Endodermal cell (in vitro differentiated cells): ENCODE data around the gene CREB3L2. TPM values are rescaled to one million over a fixed set of nuclear protein-coding genes. Genes with fewer than 3 reads are reported as not detected.
"Not testable (repeated sequence)": the region's sequence is repeated elsewhere in the genome, so short reads cannot be mapped to it uniquely, and the experiment has no call there.

Experiments
- DNase-seq: peaks from one replicate; pipeline ENCODE4 v3.0.0-alpha.2; 2017
- H3K27ac ChIP-seq: 2 replicates; pipeline ENCODE4 v1.5.1; 2013; ENCODE audit warnings: mild to moderate bottlenecking, low read depth, low read length, moderate library complexity
- H3K27me3 ChIP-seq: 2 replicates; pipeline ENCODE4 v1.6.1; 2013; ENCODE audit warnings: mild to moderate bottlenecking, low read length, moderate library complexity; ENCODE audit not compliant: insufficient read depth, control insufficient read depth, poor library complexity, severe bottlenecking
- H3K36me3 ChIP-seq: 2 replicates; pipeline ENCODE4 v1.7.0; 2013; ENCODE audit warnings: mild to moderate bottlenecking, low read length, moderate library complexity; ENCODE audit not compliant: control insufficient read depth, insufficient read depth
- H3K4me1 ChIP-seq: one replicate; pipeline ENCODE4 v1.7.0; 2013; ENCODE audit warnings: low read length; ENCODE audit not compliant: control insufficient read depth, insufficient read depth
- H3K4me3 ChIP-seq: 2 replicates; pipeline ENCODE4 v1.5.1; 2013; ENCODE audit warnings: mild to moderate bottlenecking, low read length, moderate library complexity
- H3K9ac ChIP-seq: 2 replicates; pipeline ENCODE4 v1.6.1; 2013; ENCODE audit warnings: mild to moderate bottlenecking, low read length, moderate library complexity; ENCODE audit not compliant: poor library complexity, severe bottlenecking; ENCODE audit errors: extremely low read depth
- H3K9me3 ChIP-seq: 2 replicates; pipeline ENCODE4 v1.6.1; 2013; ENCODE audit warnings: mild to moderate bottlenecking, low read length, moderate library complexity; ENCODE audit not compliant: control insufficient read depth
- H3K27ac Mint-ChIP-seq: 2 replicates; pipeline ENCODE4 v1.8.0; 2020; ENCODE audit warnings: mixed read lengths
- H3K27me3 Mint-ChIP-seq: 2 replicates; pipeline ENCODE4 v1.8.0; 2021; ENCODE audit warnings: mild to moderate bottlenecking, mixed read lengths; ENCODE audit not compliant: insufficient read depth
- H3K36me3 Mint-ChIP-seq: 2 replicates; pipeline ENCODE4 v1.8.0; 2020; ENCODE audit warnings: low read depth, mixed read lengths
- H3K4me1 Mint-ChIP-seq: 2 replicates; pipeline ENCODE4 v1.8.0; 2020; ENCODE audit warnings: mixed read lengths
- H3K4me3 Mint-ChIP-seq: 2 replicates; pipeline ENCODE4 v1.8.0; 2020; ENCODE audit warnings: mild to moderate bottlenecking, moderate library complexity, mixed read lengths
- H3K9me3 Mint-ChIP-seq: 2 replicates; pipeline ENCODE4 v1.8.0; 2020; ENCODE audit warnings: mild to moderate bottlenecking, mixed read lengths
- CTCF ChIP-seq: fragments of 200-600 bp; sonication (generic); conservative IDR thresholded peaks from 2 replicates; pipeline ENCODE4 v1.5.0; 2021; ENCODE audit warnings: antibody characterized with exemption, mild to moderate bottlenecking
- whole genome bisulfite sequencing, 2 experiments: methylation state at CpG; one replicate each; pipeline versions ENCODE4 v1.1.5 to v1.1.7; 2013; ENCODE audit warnings: missing lambda C conversion rate in 2 of 2, mixed read lengths in 1 of 2; ENCODE audit not compliant: insufficient coverage in 1 of 2, insufficient read length in 1 of 2; 5-methylcytosine and 5-hydroxymethylcytosine counted together
- total RNA-seq, 2 donors: library from RNA; stranded (reverse); fragmentation: NEBNext Ultra II Directional in 1 of 2; extraction: Animal tissue kit (Norgen Biotek cat#: 25700) in 1 of 2; gene quantifications; 2 replicates in 1 of 2; 3 replicates in 1 of 2; pipeline ENCODE4 v1.2.1, GENCODE V29; 2021

Gene CREB3L2
- total RNA-seq, 2 donors from 2014 or later, result 48.2 to 80.2 TPM

GRCh38 chr7:138047907-138048306 is 46.0 kb upstream of the CREB3L2 start:
- peaks cover 2% of the 10 kb centered on the region for H3K27me3 Mint-ChIP-seq
- no peaks in the 10 kb centered on the region for H3K36me3 ChIP-seq
- no peak overlapping the region for H3K4me3 ChIP-seq
- no peaks in the 10 kb centered on the region for H3K36me3 Mint-ChIP-seq
- H3K27me3 ChIP-seq, result no peaks in the 10 kb centered on the region
- DNase-seq, result no peak
- peaks cover 10% of the 10 kb centered on the region for H3K4me1 Mint-ChIP-seq
- H3K9me3 ChIP-seq, result no peaks in the 10 kb centered on the region
- 89% methylated on average over 2 of the region's 3 CpGs; no CpG with 5 or more reads in 1 of the 2 experiments for WGBS, 2 experiments
- H3K4me3 Mint-ChIP-seq, result no peak overlapping the region
- H3K4me1 ChIP-seq, result no peaks in the 10 kb centered on the region
- TF ChIP-seq CTCF, result no peak
- no peak overlapping the region for H3K27ac ChIP-seq
- H3K9me3 Mint-ChIP-seq, result peaks cover 14% of the 10 kb centered on the region
- no peak overlapping the region for H3K9ac ChIP-seq
- no peak overlapping the region for H3K27ac Mint-ChIP-seq

- H3K36me3 ChIP-seq, result no peaks in the 10 kb centered on the region
- 94 to 98% methylated on average over 2 of the region's 2 CpGs for WGBS, 2 experiments
- peaks cover 4% of the 10 kb centered on the region for H3K36me3 Mint-ChIP-seq
- H3K4me3 ChIP-seq, result no peak overlapping the region
- peaks cover 4% of the 10 kb centered on the region for H3K9me3 ChIP-seq
- DNase-seq, result no peak
- no peak overlapping the region for H3K9ac ChIP-seq
- H3K9me3 Mint-ChIP-seq, result peaks cover 23% of the 10 kb centered on the region
- no peaks in the 10 kb centered on the region for H3K27me3 Mint-ChIP-seq
- H3K4me1 Mint-ChIP-seq, result peaks cover 10% of the 10 kb centered on the region
- TF ChIP-seq CTCF, result no peak
- no peaks in the 10 kb centered on the region for H3K27me3 ChIP-seq
- no peaks in the 10 kb centered on the region for H3K4me1 ChIP-seq
- no peak overlapping the region for H3K27ac ChIP-seq
- no peak overlapping the region for H3K27ac Mint-ChIP-seq
- H3K4me3 Mint-ChIP-seq, result no peak overlapping the region
Measured at GRCh38 chr7:138044897-138045296, 43.0 kb upstream of the CREB3L2 start.

GRCh38 chr7:138040063-138040462 is 38.2 kb upstream of the CREB3L2 start:
- 88% methylated on average over 1 of the region's 1 CpG; no CpG with 5 or more reads in 1 of the 2 experiments for WGBS, 2 experiments
- H3K4me3 Mint-ChIP-seq, H3K4me3 ChIP-seq, H3K4me1 Mint-ChIP-seq, DNase-seq, H3K36me3 ChIP-seq, H3K27me3 ChIP-seq, H3K4me1 ChIP-seq, H3K27ac ChIP-seq, H3K27me3 Mint-ChIP-seq, H3K27ac Mint-ChIP-seq, H3K9ac ChIP-seq: not testable (repeated sequence)
- Mint-ChIP-seq H3K36me3 (peaks cover 11% of the 10 kb centered on the region), H3K9me3 (peaks cover 59% of the 10 kb centered on the region)
- peaks cover 27% of the 10 kb centered on the region for H3K9me3 ChIP-seq

- 92% methylated on average over 1 of the region's 2 CpGs; no CpG with 5 or more reads in 1 of the 2 experiments for WGBS, 2 experiments
- Histone ChIP-seq H3K27ac (no peak overlapping the region), H3K4me3 (no peak overlapping the region), H3K9ac (no peak overlapping the region), H3K27me3 (no peaks in the 10 kb centered on the region), H3K36me3 (no peaks in the 10 kb centered on the region), H3K4me1 (no peaks in the 10 kb centered on the region), H3K9me3 (peaks cover 58% of the 10 kb centered on the region)
- Mint-ChIP-seq H3K4me3 (no peak overlapping the region), H3K27ac (no peak overlapping the region), H3K27me3 (no peaks in the 10 kb centered on the region), H3K4me1 (no peaks in the 10 kb centered on the region), H3K9me3 (peaks cover 81% of the 10 kb centered on the region), H3K36me3 (peaks cover 10% of the 10 kb centered on the region)
- TF ChIP-seq CTCF, result no peak
- no peak for DNase-seq
Measured at GRCh38 chr7:138036135-138036534, 34.2 kb upstream of the CREB3L2 start.
